GM19467 (cell line): ENCODE data around the gene TMEM100.

ENCODE experiments used
- ATAC-seq: cut with Tn5 transposase; IDR thresholded peaks from one replicate; pipeline ENCODE4 v1.9.1; 2021; ENCODE audit warnings: mild to moderate bottlenecking, moderate library complexity; ENCODE audit not compliant: unreplicated experiment

Gene TMEM100

GRCh38 chr17:55745258-55745657 is 22.6 kb upstream of the TMEM100 start:
- ATAC-seq = no peak

GRCh38 chr17:55743103-55743679 is 20.5 kb upstream of the TMEM100 start:
- no peak for ATAC-seq

GRCh38 chr17:55742272-55743102 is 19.8 kb upstream of the TMEM100 start:
- no peak for ATAC-seq

GRCh38 chr17:55741356-55741700 is 18.7 kb upstream of the TMEM100 start:
- no peak for ATAC-seq

- ATAC-seq = no peak
Observed at GRCh38 chr17:55740511-55741355, 18.1 kb upstream of the TMEM100 start.

GRCh38 chr17:55737976-55738501 is 15.4 kb upstream of the TMEM100 start:
- ATAC-seq = no peak

- ATAC-seq = no peak
Observed at GRCh38 chr17:55735731-55736405, 13.2 kb upstream of the TMEM100 start.

GRCh38 chr17:55734128-55734781 is 11.6 kb upstream of the TMEM100 start:
- no peak for ATAC-seq

- no peak for ATAC-seq
Observed at GRCh38 chr17:55731586-55732250, 9.1 kb upstream of the TMEM100 start.

- ATAC-seq = no peak
Observed at GRCh38 chr17:55730808-55731207, 8.1 kb upstream of the TMEM100 start.

GRCh38 chr17:55730380-55730779 is 7.7 kb upstream of the TMEM100 start:
- ATAC-seq = no peak

GRCh38 chr17:55729484-55729883 is 6.8 kb upstream of the TMEM100 start:
- no peak for ATAC-seq

- no peak for ATAC-seq
Observed at GRCh38 chr17:55728833-55729232, 6.2 kb upstream of the TMEM100 start.

- ATAC-seq = no peak
Observed at GRCh38 chr17:55728361-55728760, 5.7 kb upstream of the TMEM100 start.

- no peak for ATAC-seq
Observed at GRCh38 chr17:55727920-55728319, 5.3 kb upstream of the TMEM100 start.

GRCh38 chr17:55727275-55727674 is 4.6 kb upstream of the TMEM100 start:
- ATAC-seq = no peak

GRCh38 chr17:55726440-55726839 is 3.8 kb upstream of the TMEM100 start:
- ATAC-seq = no peak

- no peak for ATAC-seq
Observed at GRCh38 chr17:55723488-55723848, 804 bp upstream of the TMEM100 start.

- ATAC-seq = no peak
Observed at GRCh38 chr17:55722016-55722736, 488 bp downstream of the TMEM100 start.
